ENCODE data around the gene GNAQ. TPM values are rescaled to one million over a fixed set of nuclear protein-coding genes. Genes with fewer than 3 reads are reported as not detected.

The GNAQ gene
- total RNA-seq, 2 experiments from 2014 or later = 22.8 to 24.7 TPM

- ATAC-seq (no peak), DNase-seq (no peak)
- Mint-ChIP-seq H3K27ac (no peak overlapping the region), H3K36me3 (ENCODE audit: low read depth) (peaks cover 38% of the 10 kb centered on the region), H3K4me1 (peaks cover 39% of the 10 kb centered on the region), H3K9me3 (ENCODE audit: low read depth) (no peaks in the 10 kb centered on the region), H3K4me3 (no peak overlapping the region), H3K27me3 (no peaks in the 10 kb centered on the region)
- CTCF ChIA-PET = interaction anchor here (0.5 to 2.2 kb wide), 6 partner anchors 9 to 352 kb away, joined by 3 to 7 read pairs (median 4); no protein-coding TSS in a partner anchor
- intact Hi-C loops (cut with DNase I, micrococcal nuclease) = no loop called here
- POLR2A ChIA-PET = no interaction called here
Measured at GRCh38 chr9:77809552-77809951, 222.1 kb downstream of the GNAQ start.

GRCh38 chr9:77808751-77809081 lies 222.9 kb downstream of the GNAQ start:
- POLR2A ChIA-PET = no interaction called here
- intact Hi-C loops (cut with DNase I, micrococcal nuclease) = no loop called here
- H3K27ac Mint-ChIP-seq = peak overlapping the region; percentile 29

GRCh38 chr9:77807846-77808750 lies 223.5 kb downstream of the GNAQ start:
- H3K27ac Mint-ChIP-seq = peak overlapping the region; percentile 29
- CTCF ChIA-PET = interaction anchor here (0.6 to 2.2 kb wide), 6 partner anchors 10 to 227 kb away, joined by 3 to 7 read pairs (median 3); no protein-coding TSS in a partner anchor
- no peak overlapping the region for H3K4me3 Mint-ChIP-seq
- intact Hi-C loops (cut with DNase I, micrococcal nuclease) = no loop called here
- H3K4me1 Mint-ChIP-seq = peaks cover 39% of the 10 kb centered on the region
- POLR2A ChIA-PET = no interaction called here
- H3K36me3 Mint-ChIP-seq (ENCODE audit: low read depth) = peaks cover 33% of the 10 kb centered on the region
- no peak for DNase-seq
- ATAC-seq = no peak
- H3K9me3 Mint-ChIP-seq (ENCODE audit: low read depth) = no peaks in the 10 kb centered on the region
- H3K27me3 Mint-ChIP-seq = no peaks in the 10 kb centered on the region

More at GRCh38 chr9:77808751-77809081, 222.9 kb downstream of the GNAQ start:
- DNase-seq = no peak
- Mint-ChIP-seq H3K4me3 (no peak overlapping the region), H3K4me1 (peaks cover 39% of the 10 kb centered on the region), H3K27me3 (no peaks in the 10 kb centered on the region), H3K36me3 (ENCODE audit: low read depth) (peaks cover 33% of the 10 kb centered on the region), H3K9me3 (ENCODE audit: low read depth) (no peaks in the 10 kb centered on the region)
- CTCF ChIA-PET = interaction anchor here (0.6 to 2.2 kb wide), 6 partner anchors 10 to 351 kb away, joined by 3 to 7 read pairs (median 4); no protein-coding TSS in a partner anchor
- ATAC-seq = no peak

GRCh38 chr9:77807281-77807683 lies 224.3 kb downstream of the GNAQ start:
- CTCF ChIA-PET = interaction anchor here (1.3 kb wide), 1 partner anchor 228 kb away, joined by 3 read pairs; no protein-coding TSS in a partner anchor
- H3K27ac Mint-ChIP-seq = peak overlapping the region; percentile 55

GRCh38 chr9:77806741-77807140 lies 224.9 kb downstream of the GNAQ start:
- DNase-seq (no peak), ATAC-seq (no peak)
- Mint-ChIP-seq H3K27ac (no peak overlapping the region), H3K9me3 (ENCODE audit: low read depth) (no peaks in the 10 kb centered on the region), H3K27me3 (no peaks in the 10 kb centered on the region), H3K36me3 (ENCODE audit: low read depth) (peaks cover 36% of the 10 kb centered on the region), H3K4me3 (no peak overlapping the region), H3K4me1 (peaks cover 39% of the 10 kb centered on the region)
- intact Hi-C loops (cut with DNase I, micrococcal nuclease) = no loop called here
- CTCF ChIA-PET = interaction anchor here (0.7 kb wide), 1 partner anchor 431 kb away, joined by 3 read pairs; no protein-coding TSS in a partner anchor
- POLR2A ChIA-PET = no interaction called here

More at GRCh38 chr9:77807281-77807683, 224.3 kb downstream of the GNAQ start:
- Mint-ChIP-seq H3K27me3 (no peaks in the 10 kb centered on the region), H3K36me3 (ENCODE audit: low read depth) (peaks cover 31% of the 10 kb centered on the region), H3K9me3 (ENCODE audit: low read depth) (no peaks in the 10 kb centered on the region), H3K4me3 (no peak overlapping the region), H3K4me1 (peaks cover 39% of the 10 kb centered on the region)
- DNase-seq (no peak), ATAC-seq (peak; percentile 89)
- intact Hi-C loops (cut with DNase I, micrococcal nuclease) = no loop called here
- POLR2A ChIA-PET = no interaction called here

GRCh38 chr9:77805810-77806209 lies 225.8 kb downstream of the GNAQ start:
- H3K27ac Mint-ChIP-seq = no peak overlapping the region
- ChIA-PET CTCF (no interaction called here), POLR2A (no interaction called here)
- ATAC-seq (no peak), DNase-seq (no peak)
- no peaks in the 10 kb centered on the region for H3K9me3 Mint-ChIP-seq (ENCODE audit: low read depth)
- H3K4me1 Mint-ChIP-seq = peaks cover 49% of the 10 kb centered on the region
- peaks cover 43% of the 10 kb centered on the region for H3K36me3 Mint-ChIP-seq (ENCODE audit: low read depth)
- H3K27me3 Mint-ChIP-seq = no peaks in the 10 kb centered on the region
- H3K4me3 Mint-ChIP-seq = no peak overlapping the region
- intact Hi-C loops (cut with DNase I, micrococcal nuclease) = no loop called here

GRCh38 chr9:77803423-77803822 lies 228.2 kb downstream of the GNAQ start:
- POLR2A ChIA-PET = no interaction called here
- Mint-ChIP-seq H3K36me3 (ENCODE audit: low read depth) (peaks cover 27% of the 10 kb centered on the region), H3K27me3 (no peaks in the 10 kb centered on the region)

GRCh38 chr9:77802515-77803293 lies 228.9 kb downstream of the GNAQ start:
- peaks cover 27% of the 10 kb centered on the region for H3K4me1 Mint-ChIP-seq
- H3K27ac Mint-ChIP-seq = no peak overlapping the region
- POLR2A ChIA-PET = no interaction called here
- DNase-seq = no peak
- H3K27me3 Mint-ChIP-seq = no peaks in the 10 kb centered on the region
- H3K9me3 Mint-ChIP-seq (ENCODE audit: low read depth) = no peaks in the 10 kb centered on the region
- CTCF ChIA-PET = interaction anchor here (0.9 to 1.1 kb wide), 2 partner anchors 12 to 233 kb away, joined by 3 to 5 read pairs; no protein-coding TSS in a partner anchor
- H3K36me3 Mint-ChIP-seq (ENCODE audit: low read depth) = peaks cover 23% of the 10 kb centered on the region
- H3K4me3 Mint-ChIP-seq = no peak overlapping the region
- intact Hi-C loops (cut with DNase I, micrococcal nuclease) = no loop called here
- ATAC-seq = no peak

More at GRCh38 chr9:77803423-77803822, 228.2 kb downstream of the GNAQ start:
- Mint-ChIP-seq H3K9me3 (ENCODE audit: low read depth) (no peaks in the 10 kb centered on the region), H3K4me3 (no peak overlapping the region), H3K4me1 (peaks cover 34% of the 10 kb centered on the region), H3K27ac (no peak overlapping the region)
- ATAC-seq (no peak), DNase-seq (no peak)
- CTCF ChIA-PET = interaction anchor here (0.9 to 1.1 kb wide), 2 partner anchors 13 to 232 kb away, joined by 3 to 5 read pairs; no protein-coding TSS in a partner anchor
- intact Hi-C loops (cut with DNase I, micrococcal nuclease) = no loop called here

- H3K36me3 Mint-ChIP-seq (ENCODE audit: low read depth) = peaks cover 25% of the 10 kb centered on the region
- no peak overlapping the region for H3K27ac Mint-ChIP-seq
- ATAC-seq = no peak
- CTCF ChIA-PET = no interaction called here
- no peak overlapping the region for H3K4me3 Mint-ChIP-seq
- peaks cover 20% of the 10 kb centered on the region for H3K4me1 Mint-ChIP-seq
- intact Hi-C loops (cut with DNase I, micrococcal nuclease) = no loop called here
- no peak for DNase-seq
- POLR2A ChIA-PET = no interaction called here
- H3K9me3 Mint-ChIP-seq (ENCODE audit: low read depth) = no peaks in the 10 kb centered on the region
- H3K27me3 Mint-ChIP-seq = no peaks in the 10 kb centered on the region
Measured at GRCh38 chr9:77802064-77802463, 229.5 kb downstream of the GNAQ start.

- no peak for DNase-seq
- Mint-ChIP-seq H3K4me1 (peaks cover 12% of the 10 kb centered on the region), H3K36me3 (ENCODE audit: low read depth) (peaks cover 23% of the 10 kb centered on the region), H3K4me3 (no peak overlapping the region), H3K27ac (no peak overlapping the region), H3K9me3 (ENCODE audit: low read depth) (no peaks in the 10 kb centered on the region), H3K27me3 (no peaks in the 10 kb centered on the region)
- POLR2A ChIA-PET = interaction anchor here (0.7 kb wide), 1 partner anchor 228 kb away, joined by 3 read pairs; no protein-coding TSS in a partner anchor
- CTCF ChIA-PET = no interaction called here
- intact Hi-C loops (cut with DNase I, micrococcal nuclease) = loop anchor here in 1 of 2 experiments (2.0 kb wide), 2 partner anchors 34 to 72 kb away; no protein-coding TSS in a partner anchor
- peak; percentile 77 for ATAC-seq
Measured at GRCh38 chr9:77800924-77801551, 230.6 kb downstream of the GNAQ start.

GRCh38 chr9:77798140-77798539 lies 233.5 kb downstream of the GNAQ start:
- ChIA-PET CTCF (no interaction called here), POLR2A (no interaction called here)
- Mint-ChIP-seq H3K36me3 (ENCODE audit: low read depth) (peaks cover 31% of the 10 kb centered on the region), H3K9me3 (ENCODE audit: low read depth) (no peaks in the 10 kb centered on the region), H3K4me3 (no peak overlapping the region), H3K4me1 (peaks cover 17% of the 10 kb centered on the region), H3K27me3 (no peaks in the 10 kb centered on the region), H3K27ac (no peak overlapping the region)
- intact Hi-C loops (cut with DNase I, micrococcal nuclease) = no loop called here
- DNase-seq (no peak), ATAC-seq (no peak)

Measured in activated CD4-positive, alpha-beta T cell treated with anti-CD3 and anti-CD28 coated beads for 36 hours (primary cell).